HG03196 (cell line): ENCODE results near the gene NDRG2.

Source experiments
- ATAC-seq: cut with Tn5 transposase; IDR thresholded peaks from one replicate; pipeline ENCODE4 v1.9.1; 2021; ENCODE audit not compliant: unreplicated experiment

Gene NDRG2

DNA sequence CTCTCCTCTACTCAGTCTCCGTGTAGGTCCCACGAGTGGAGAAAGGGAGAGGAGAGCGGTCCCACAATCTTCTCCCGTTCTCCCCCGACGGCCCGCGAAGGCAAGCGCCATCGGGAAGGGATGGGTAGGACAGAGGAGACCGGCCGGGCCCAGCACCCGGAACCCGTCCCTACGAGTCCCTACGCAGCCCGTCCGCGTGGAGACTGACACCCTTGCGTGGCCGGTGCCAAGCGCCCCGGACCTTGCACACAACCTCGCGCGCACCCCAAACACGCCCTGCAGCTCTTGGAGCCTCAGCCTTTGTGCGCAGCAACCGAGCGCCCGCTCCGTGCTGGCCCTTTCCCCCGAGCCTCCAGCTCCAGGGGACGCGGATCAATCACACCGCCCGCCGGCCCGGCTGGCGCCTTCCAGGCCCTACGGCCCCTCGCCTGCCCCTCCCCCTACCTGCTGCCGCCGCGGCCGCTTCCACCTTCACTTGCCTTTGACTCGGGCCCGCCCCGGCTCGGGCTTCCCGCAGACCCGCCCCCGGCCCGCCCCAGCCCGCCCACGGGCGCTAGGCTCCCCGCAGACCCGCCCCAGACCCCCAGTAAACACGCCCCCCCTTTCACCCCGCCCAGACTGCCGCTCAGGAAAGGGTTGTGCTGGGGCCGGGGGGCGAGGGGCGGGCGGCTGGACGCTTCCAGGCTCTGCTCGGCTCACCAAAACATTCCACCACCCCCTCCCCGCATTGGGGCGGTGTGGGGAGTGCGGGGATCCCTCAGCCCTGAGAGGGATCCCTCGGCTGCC lies at the start of gene NDRG2:
Gene NDRG2, minus strand, starts transcription at position 477 of the 786 bp plus-strand sequence. CDS start 1,746 bp downstream, outside the sequence.
- no peak for ATAC-seq

DNA sequence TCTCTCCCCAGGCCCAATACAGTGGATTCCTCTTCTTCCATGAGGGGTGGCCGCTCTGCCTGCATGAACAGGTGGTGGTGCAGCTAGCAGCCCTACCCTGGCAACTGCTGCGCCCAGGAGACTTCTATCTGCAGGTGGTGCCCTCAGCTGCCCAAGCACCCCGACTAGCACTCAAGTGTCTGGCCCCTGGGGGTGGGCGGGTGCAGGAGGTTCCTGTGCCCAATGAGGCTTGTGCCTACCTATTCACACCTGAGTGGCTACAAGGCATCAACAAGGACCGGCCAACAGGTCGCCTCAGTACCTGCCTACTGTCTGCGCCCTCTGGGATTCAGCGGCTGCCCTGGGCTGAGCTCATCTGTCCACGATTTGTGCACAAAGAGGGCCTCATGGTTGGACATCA lies 49.1 kb upstream of the NDRG2 start:
- no peak for ATAC-seq

DNA sequence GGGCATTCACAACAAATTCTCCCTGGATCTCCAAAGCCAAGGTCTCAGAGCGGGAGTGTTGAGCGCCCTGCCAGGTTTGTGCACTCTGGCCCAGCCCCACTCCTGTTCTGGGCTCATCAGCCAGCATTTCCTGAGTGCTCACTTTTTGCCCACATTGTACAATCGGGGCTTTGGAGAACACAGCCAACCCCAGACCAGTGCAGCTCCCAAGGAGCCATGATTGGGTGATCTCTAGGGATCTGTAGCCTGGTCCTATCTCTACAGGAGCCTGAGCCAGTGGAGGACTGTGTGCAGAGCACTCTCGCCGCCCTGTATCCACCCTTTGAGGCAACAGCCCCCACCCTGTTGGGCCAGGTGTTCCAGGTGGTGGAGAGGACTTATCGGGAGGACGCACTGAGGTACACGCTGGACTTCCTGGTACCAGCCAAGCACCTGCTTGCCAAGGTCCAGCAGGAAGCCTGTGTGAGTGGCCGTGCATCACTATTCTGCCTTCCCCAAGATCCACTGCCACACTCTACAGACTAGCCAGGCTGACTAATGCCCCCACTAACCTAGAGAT lies 48.0 kb upstream of the NDRG2 start:
- ATAC-seq: no peak

DNA sequence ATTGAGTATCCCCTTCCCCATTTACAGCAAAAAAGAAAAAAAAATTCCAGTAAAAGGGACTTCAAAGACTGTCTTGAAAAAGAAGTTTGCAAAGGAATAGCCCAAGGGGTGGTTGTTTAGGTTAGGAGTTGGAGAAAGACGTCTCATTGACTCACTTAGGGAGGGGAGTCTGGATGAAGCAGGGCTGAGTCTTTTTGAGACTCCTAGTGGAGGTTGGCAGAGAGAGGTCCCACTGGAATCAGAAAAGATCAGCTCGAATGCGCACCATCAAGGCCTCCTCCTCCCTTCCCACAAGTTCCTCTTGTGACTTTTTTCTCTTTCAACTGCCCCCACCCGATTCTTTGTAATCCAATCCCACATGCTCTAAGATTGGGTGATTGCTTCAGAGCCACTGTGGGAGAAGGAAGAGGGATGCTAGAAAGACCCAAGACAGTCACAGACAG lies 47.2 kb upstream of the NDRG2 start:
- ATAC-seq: no peak

DNA sequence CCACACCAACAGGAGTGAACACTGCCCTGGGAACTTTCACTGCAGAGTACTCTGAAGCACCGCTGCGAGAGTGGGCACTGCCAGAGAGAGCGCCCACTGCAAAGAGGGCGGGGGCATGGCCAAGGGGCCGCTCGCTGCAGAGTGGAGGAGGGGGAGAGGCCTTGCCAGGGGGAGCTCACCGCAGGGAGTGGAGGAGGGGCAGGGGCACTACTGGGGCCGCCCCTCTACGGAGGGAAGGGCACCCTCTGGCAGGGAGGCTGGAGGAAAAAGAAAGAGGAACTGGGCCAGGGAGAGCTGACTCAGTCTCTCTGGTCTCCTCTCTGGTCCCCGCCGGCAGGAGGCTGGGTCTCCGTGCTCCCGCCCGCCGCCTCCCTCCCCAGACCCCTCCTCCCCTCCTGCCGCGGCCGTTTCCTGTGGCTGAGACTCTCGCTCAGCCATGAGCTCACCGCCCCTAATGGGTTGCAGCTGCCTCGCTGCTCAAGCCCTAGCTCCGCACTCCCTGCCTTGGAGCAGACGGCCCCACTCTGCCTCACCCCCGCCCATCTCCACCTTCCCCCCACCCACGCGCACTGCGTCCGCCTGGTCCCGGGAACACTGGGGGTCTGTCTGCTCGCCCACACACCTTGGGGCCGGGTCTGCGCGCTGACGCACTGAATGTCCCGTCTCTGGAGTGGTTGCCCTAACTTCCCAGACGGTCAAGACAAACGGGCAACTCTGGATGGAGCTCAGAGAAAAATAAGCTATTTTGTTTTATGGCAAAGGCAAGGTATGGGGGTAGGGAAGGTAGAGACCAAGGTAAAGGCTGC lies 46.6 kb upstream of the NDRG2 start:
- peak; percentile 64 for ATAC-seq

DNA sequence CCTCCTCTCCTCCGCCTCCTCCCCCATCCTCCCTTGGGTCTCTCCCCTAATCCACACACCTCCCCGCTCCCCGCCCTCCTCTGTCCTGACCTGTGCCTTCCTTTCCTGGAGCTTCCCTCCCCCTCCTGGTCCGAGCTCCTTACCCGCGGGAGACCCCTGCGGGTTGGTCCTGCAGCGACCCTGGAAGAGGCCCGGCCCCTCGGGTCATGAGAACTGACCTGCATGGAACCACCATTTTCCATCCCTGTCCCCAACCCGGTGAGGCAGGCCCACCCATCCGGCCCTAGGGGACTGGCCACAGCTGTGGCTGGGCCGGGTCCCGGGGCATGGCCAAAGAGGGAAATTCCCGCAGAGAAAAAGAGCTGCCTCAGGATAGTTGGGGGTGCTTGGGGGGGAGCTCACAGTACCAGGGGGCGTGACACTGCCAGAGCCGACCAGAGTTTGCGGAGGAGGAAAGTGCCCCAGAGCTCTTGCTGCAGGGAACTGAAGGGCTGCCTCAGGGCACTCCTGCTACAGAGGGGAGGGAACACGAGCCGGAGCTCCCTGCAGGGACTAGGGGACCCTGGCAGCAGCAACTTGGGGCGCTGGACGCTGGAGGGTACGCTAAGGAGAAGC lies 45.9 kb upstream of the NDRG2 start:
- peak; percentile 5 for ATAC-seq

DNA sequence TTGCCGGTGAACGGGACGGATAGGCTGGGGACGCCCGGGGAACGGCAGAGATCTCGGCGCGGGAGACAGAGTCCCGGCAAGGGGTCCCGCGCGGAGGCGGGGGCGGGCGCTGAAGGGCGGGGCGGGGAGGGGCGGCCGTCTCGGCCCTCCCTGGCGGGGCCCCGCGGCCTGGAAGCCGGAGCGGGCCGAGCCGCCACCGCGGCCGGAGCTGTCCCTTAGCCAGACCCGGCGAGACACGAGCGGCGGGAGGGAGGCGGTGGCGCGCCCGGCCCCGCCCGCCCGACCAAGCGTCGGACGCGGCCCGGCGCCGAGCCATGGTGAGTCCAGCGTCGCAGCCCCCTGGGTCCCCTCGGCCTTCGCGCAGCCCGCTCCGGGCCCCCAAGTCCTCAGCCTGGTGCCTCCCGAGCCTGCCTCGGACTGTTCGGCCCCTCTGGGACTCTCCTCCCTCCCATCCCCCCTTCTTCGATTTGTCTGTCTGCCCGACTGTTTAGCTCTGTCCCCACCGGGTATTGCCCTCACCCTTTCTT lies 45.3 kb upstream of the NDRG2 start, which contains the start of gene ARHGEF40:
Gene ARHGEF40, plus strand, starts transcription at position 222 of the 527 bp plus-strand sequence. Its CDS starts 93 bp downstream, at position 315.
- no peak for ATAC-seq

DNA sequence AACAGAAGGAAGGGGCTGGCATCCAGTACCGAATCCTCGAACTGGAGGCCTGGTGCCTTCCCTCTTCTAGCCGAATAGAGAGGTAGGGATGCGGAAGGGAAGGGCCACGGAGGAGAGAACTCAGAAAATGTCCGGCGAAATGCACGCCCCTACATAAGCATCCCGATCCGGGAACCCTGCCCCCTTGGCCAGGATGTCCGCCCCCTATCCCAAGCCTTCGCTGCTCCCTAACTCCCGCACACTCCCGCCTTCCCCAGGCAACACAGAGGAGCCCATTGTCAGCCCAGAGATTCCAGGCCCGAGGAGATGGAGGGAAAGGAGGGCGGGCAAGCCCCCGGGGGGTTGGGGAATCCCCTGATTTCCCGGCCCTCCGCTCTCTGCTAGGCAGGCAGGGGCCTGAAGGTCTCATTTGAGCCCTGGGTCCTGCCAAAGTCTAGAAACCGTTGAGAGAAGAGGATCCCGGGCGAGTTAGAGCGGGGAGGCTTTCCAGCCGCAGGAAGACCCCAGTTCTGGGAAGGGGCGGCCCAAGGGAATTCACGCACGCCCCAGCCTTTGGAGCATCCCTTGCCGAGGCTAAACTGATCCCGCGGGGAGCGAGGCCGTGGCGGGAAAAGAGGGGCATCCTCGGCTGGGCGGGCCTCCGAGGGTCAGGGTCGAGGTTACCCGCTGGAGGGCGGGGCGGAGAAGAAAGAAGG lies 44.7 kb upstream of the NDRG2 start:
- ATAC-seq: no peak

DNA sequence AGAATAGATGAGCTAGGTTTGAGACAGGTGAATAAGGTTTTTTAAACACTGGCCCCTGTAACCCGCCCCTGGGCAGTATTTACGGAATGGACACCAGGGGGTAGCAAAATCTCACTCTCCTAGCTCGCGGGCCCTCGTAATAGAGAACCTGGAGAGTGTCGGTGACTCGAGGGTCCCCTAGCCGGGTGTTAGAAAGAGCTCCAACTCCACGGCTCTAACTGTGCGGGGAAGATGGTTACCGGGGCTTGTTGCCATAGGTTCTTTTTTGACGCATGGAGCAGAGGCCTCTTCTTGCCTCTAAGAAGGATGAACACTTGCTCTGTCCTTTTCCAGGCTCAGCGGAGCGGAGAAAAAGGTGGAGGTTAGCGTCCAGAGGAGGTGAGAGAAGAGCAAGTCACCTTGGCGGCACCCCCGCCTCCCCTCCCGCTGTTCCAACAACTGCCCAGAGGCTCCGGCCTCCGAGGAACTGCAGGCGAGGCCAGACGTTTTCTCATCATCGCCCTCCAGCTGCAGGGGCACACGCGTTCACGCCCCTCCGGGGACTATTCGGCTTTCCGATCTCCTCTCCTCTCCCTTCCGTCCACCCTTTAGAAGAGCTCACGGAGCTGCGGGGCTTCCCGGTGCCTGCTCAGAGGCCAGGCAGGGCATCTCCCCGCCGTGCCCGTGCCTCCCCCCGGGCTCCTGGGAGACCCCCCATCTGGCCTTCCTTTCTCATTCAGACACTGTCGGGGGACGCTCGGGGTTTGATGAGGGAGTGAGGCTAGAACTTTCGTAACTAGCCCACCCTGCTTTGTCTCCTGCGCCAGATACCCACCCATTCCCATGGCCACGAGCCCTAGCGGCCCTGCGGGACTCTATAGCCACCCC lies 43.9 kb upstream of the NDRG2 start:
- ATAC-seq: no peak

DNA sequence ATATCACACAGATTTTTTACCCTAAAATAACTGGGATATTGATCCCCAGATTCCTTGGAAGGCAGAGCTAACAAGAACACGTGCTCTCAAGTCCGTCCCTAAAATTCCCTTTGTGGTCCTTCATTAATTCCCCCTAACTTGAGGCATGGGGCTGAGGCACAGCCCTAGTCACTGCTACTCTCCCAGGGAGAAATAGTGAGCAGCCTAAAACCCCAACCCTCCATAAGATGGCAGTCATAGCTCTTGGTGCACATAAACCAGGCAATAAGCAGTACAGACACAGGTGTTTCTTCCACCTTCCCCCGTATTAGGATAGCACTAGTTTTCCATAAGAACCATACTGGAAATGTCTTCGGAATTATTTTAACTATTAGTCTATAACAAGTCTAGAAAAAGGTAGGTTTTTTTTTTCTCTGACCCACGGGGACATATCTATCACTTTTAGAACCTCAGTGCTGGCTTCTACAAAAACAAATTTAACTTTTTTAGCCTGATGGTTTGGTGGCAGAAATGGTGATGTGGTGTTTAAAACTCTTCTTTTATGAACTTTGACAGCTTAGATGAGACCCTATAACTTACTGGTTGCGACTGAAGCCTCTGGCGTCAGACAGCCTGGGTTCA lies 42.1 kb upstream of the NDRG2 start:
- no peak for ATAC-seq

DNA sequence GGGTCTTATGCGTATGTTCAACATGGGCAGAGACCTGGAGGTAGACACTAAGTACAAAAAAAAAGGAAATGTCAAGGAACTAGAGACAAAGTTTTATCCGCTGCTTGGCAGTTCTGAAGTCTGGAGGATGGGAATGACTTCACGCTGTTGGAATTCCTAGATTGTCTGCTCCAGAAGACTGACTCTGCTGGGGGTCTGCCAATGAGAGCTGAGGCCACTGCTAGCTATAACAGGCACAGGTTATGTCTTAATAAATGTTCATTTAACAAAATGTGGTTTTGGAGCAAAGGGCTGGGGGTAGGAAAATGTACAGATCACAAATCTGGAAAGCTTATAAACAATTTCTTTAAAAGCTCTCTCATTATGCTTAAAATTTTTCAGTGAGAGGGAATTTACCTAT lies 38.6 kb upstream of the NDRG2 start:
- no peak for ATAC-seq

DNA sequence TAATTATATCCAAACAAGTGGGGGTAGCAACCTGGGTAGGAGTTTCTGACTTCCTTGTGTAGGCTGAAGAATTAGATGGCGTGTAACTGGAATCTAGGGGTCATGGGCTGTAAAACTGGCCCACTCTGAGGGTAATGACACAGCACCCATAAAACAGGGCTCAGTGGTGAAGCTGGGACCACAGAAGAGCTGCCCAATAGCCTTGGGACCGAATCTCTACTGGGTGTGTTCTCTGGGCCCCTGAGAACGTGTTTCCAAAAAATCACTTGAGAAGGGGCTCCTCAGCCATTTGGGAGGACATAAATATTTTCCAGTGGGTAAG lies 36.4 kb upstream of the NDRG2 start:
- no peak for ATAC-seq

DNA sequence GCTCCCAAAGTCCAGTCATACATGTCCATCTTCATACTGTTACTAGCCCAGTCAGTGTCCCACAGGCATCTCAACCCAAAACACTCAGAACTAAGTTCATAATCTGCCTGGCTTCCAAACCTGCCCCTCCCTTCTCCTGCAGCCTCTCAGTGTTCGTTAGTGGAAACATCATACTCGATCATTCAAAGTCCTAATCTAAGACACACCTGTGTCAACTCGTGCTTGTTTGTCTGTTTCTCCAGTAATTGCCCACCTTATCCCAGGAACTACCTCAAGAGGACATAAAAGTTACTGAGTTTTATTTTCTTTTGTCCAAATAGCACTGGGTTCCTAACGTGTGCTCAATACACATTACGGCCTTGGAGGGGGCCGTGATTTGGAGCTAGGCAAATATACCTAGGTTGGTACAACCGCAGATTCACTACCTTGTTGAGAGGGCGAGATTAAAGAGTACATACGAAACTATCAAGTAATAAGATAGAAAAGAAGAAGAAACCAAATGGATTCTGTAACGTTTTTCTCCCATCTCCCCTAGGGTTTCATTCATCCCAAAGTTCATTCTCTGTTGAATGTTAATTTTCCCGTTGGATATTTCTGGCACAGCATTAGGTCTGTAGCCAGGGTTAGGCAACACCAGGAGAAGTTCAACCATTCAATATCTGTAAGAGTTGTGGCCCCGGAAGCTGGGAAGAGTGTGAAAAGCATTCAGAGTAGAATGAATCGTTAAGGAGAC lies 35.9 kb upstream of the NDRG2 start:
- no peak for ATAC-seq

DNA sequence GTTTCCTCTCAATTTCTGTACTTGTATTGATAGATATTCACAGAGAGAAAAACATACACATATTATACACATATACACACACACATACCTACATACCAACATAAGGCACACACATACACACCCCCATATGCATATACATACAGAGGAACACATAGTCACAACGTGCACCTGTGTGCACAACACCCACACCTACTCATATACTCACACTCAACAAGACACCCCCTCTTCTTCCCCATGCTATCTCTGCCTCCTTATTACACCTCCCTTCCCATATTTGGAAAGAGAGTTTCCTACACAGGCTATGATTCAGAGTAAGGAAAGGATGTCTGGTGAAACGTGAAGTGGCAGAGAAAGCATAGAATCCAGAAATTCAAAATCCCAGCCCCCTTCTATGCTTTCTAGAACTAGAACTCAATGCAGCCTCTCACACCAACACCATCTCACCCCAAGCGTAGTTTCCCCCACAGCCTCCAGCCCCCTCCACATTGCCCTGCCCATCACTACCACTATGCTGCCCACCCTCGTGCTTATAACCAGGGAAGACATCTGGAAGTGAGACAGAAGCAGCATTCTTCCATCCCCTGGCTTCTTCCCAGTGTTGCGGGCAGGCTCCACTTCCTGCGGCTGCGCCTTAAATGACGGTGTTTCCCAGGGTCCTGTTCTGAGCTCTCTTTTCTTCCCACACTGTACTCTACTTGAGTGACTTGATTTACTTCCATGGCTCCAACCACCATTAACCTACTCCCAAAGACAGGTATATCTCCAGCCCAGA lies 35.2 kb upstream of the NDRG2 start:
- no peak for ATAC-seq

DNA sequence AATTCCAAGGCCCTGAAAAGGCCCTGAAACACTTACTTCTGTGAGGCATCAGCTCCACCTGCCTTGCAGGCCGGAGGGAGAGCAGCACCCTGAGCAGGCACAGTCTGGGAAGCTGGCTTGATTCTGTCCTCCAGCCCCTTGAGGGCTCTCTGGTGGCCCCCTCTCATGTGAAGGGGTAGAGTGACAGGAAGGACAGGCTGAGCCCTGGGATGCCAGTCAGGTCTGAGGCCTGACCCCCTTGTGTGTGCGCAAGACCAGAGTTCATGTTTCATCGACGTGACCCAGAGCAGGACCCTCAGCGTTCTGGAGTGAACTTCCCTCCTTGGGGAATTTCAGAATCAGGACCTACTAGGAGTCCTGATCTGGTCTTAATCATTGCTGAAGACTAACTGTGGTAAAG lies 34.0 kb upstream of the NDRG2 start:
- ATAC-seq: no peak

DNA sequence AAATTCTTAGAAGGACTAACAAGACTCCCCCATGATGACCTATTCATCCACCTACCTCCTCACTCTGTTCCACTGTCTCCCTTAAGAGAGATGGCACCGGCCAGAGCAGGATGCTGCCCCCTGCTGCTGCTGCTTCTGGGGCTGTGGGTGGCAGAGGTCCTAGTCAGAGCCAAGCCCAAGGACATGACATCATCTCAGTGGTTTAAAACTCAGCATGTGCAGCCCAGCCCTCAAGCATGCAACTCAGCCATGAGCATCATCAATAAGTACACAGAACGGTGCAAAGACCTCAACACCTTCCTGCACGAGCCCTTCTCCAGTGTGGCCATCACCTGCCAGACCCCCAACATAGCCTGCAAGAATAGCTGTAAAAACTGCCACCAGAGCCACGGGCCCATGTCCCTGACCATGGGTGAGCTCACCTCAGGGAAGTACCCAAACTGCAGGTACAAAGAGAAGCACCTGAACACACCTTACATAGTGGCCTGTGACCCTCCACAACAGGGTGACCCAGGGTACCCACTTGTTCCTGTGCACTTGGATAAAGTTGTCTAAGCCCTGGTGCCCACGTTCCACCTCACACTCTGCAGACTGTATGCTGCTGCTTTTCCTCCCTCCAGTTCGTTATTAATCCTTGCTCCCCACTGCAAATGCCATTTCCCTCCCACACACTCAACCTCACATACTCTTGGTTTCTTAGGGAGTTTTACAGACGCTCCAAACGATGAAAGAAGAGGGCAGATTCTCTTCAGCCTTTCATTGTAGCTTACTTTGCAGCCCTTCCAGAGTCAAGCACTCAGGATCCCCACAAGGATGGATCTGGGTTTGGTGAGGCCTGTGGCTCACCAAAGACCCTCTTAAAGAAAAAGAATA lies 33.2 kb upstream of the NDRG2 start, which contains the start of gene RNASE8:
Gene RNASE8, plus strand, starts transcription at position 20 of the 873 bp plus-strand sequence. Its CDS starts 71 bp downstream, at position 91.
- ATAC-seq: no peak
